H9 (cell line): ENCODE results near the gene IREB2. TPM values are rescaled to one million over a fixed set of nuclear protein-coding genes. Genes with fewer than 3 reads are reported as not detected.

ENCODE experiments used
- DNase-seq: peaks from one replicate; pipeline ENCODE4 v3.0.0-alpha.2; 2017
- H2AFZ ChIP-seq: one replicate; pipeline ENCODE4 v1.6.1; 2013; ENCODE audit warnings: mild to moderate bottlenecking, low read length, control low read depth, moderate library complexity
- H2AK5ac ChIP-seq: 2 replicates; pipeline ENCODE4 v1.6.1; 2013; ENCODE audit warnings: low read length, control low read depth, mixed read lengths; ENCODE audit not compliant: insufficient read length
- H2BK120ac ChIP-seq: one replicate; pipeline ENCODE4 v1.6.1; 2013; ENCODE audit warnings: low read depth, mild to moderate bottlenecking, low read length, control low read depth, inconsistent platforms; ENCODE audit not compliant: poor library complexity, severe bottlenecking
- H2BK12ac ChIP-seq: 2 replicates; pipeline ENCODE4 v1.6.1; 2013; ENCODE audit warnings: low read length, control low read depth, mixed read lengths, low read depth; ENCODE audit not compliant: insufficient read length
- H2BK15ac ChIP-seq: 2 replicates; pipeline ENCODE4 v1.6.1; 2013; ENCODE audit warnings: low read depth, low read length, control low read depth
- H2BK20ac ChIP-seq: one replicate; pipeline ENCODE4 v1.6.1; 2013; ENCODE audit warnings: low read depth, mild to moderate bottlenecking, low read length, control low read depth, inconsistent platforms; ENCODE audit not compliant: poor library complexity, severe bottlenecking
- H2BK5ac ChIP-seq: 2 replicates; pipeline ENCODE4 v1.6.1; 2013; ENCODE audit warnings: low read length, control low read depth, mixed read lengths; ENCODE audit not compliant: insufficient read length
- H3K14ac ChIP-seq: 2 replicates; pipeline ENCODE4 v1.6.1; 2013; ENCODE audit warnings: low read length, control low read depth; ENCODE audit not compliant: insufficient read depth
- H3K18ac ChIP-seq: 2 replicates; pipeline ENCODE4 v1.6.1; 2013; ENCODE audit warnings: low read depth, mild to moderate bottlenecking, mixed read lengths, low read length, control low read depth; ENCODE audit not compliant: insufficient read length
- H3K23ac ChIP-seq: 2 replicates; pipeline ENCODE4 v1.6.1; 2013; ENCODE audit warnings: low read length, control low read depth, mixed read lengths, low read depth; ENCODE audit not compliant: insufficient read length
- H3K23me2 ChIP-seq: 2 replicates; pipeline ENCODE4 v1.6.1; 2013; ENCODE audit warnings: low read depth, mild to moderate bottlenecking, mixed read lengths, low read length, control low read depth; ENCODE audit not compliant: insufficient read length, poor library complexity, severe bottlenecking
- H3K27ac ChIP-seq: 2 replicates; pipeline ENCODE4 v1.5.1; 2013; ENCODE audit warnings: low read length, control low read depth, mixed read lengths, low read depth; ENCODE audit not compliant: insufficient read length
- H3K27me3 ChIP-seq: 2 replicates; pipeline ENCODE4 v1.6.1; 2013; ENCODE audit warnings: low read length, control low read depth, inconsistent platforms; ENCODE audit not compliant: insufficient read depth
- H3K4ac ChIP-seq: 2 replicates; pipeline ENCODE4 v1.6.1; 2013; ENCODE audit warnings: low read depth, mild to moderate bottlenecking, control low read depth, inconsistent platforms, low read length, moderate library complexity
- H3K4me1 ChIP-seq: 2 replicates; pipeline ENCODE4 v1.6.1; 2013; ENCODE audit warnings: low read length, control low read depth, inconsistent platforms; ENCODE audit not compliant: insufficient read depth
- H3K4me2 ChIP-seq: 2 replicates; pipeline ENCODE4 v1.6.1; 2013; ENCODE audit warnings: low read length, control low read depth, mixed read lengths; ENCODE audit not compliant: insufficient read length, insufficient read depth
- H3K56ac ChIP-seq: 2 replicates; pipeline ENCODE4 v1.6.1; 2013; ENCODE audit warnings: low read depth, mild to moderate bottlenecking, mixed read lengths, low read length, control low read depth; ENCODE audit not compliant: insufficient read length
- H3K79me1 ChIP-seq: 2 replicates; pipeline ENCODE4 v1.6.1; 2013; ENCODE audit warnings: low read depth, mild to moderate bottlenecking, moderate library complexity, low read length, control low read depth, inconsistent platforms; ENCODE audit not compliant: insufficient read depth, poor library complexity, severe bottlenecking
- H3K79me2 ChIP-seq: 2 replicates; pipeline ENCODE4 v1.6.1; 2013; ENCODE audit warnings: low read length, control low read depth, inconsistent platforms; ENCODE audit not compliant: insufficient read depth
- H3K9ac ChIP-seq: 2 replicates; pipeline ENCODE4 v1.6.1; 2013; ENCODE audit warnings: low read length, control low read depth, mixed read lengths; ENCODE audit not compliant: insufficient read length; ENCODE audit errors: extremely low read depth
- H3K9me3 ChIP-seq: one replicate; pipeline ENCODE4 v1.6.1; 2013; ENCODE audit warnings: low read depth, low read length, inconsistent platforms; ENCODE audit not compliant: control insufficient read depth
- H3T11ph ChIP-seq: one replicate; pipeline ENCODE4 v1.6.1; 2013; ENCODE audit warnings: mild to moderate bottlenecking, low read length, control low read depth, inconsistent platforms
- H4K20me1 ChIP-seq: one replicate; pipeline ENCODE4 v1.6.1; 2013; ENCODE audit not compliant: control insufficient read depth, insufficient read length, insufficient read depth
- H4K5ac ChIP-seq: 2 replicates; pipeline ENCODE4 v1.6.1; 2013; ENCODE audit warnings: low read depth, mild to moderate bottlenecking, mixed read lengths, low read length, control low read depth; ENCODE audit not compliant: insufficient read length
- H4K8ac ChIP-seq: replicated peaks from 2 replicates; pipeline ENCODE4 v1.6.1; 2013; ENCODE audit warnings: low read length, control low read depth, mixed read lengths, low read depth; ENCODE audit not compliant: insufficient read length
- H4K91ac ChIP-seq: 2 replicates; pipeline ENCODE4 v1.6.1; 2013; ENCODE audit warnings: low read depth, mild to moderate bottlenecking, moderate library complexity, mixed read lengths, low read length, control low read depth; ENCODE audit not compliant: insufficient read length
- H3K27ac Mint-ChIP-seq, 3 experiments: 2 replicates in 2 of 3; 3 replicates in 1 of 3; pipeline ENCODE4 v1.8.0; 2020 to 2021; ENCODE audit warnings: mixed read lengths in 3 of 3, mild to moderate bottlenecking in 1 of 3, moderate library complexity in 1 of 3
- H3K27me3 Mint-ChIP-seq: 2 replicates; pipeline ENCODE4 v1.8.0; 2021; ENCODE audit warnings: low read depth, mild to moderate bottlenecking, moderate library complexity, mixed read lengths
- H3K36me3 Mint-ChIP-seq, 3 experiments: 2 replicates in 2 of 3; 3 replicates in 1 of 3; pipeline ENCODE4 v1.8.0; 2020 to 2021; ENCODE audit warnings: low read depth in 3 of 3, mixed read lengths in 3 of 3; ENCODE audit not compliant: insufficient read depth in 1 of 3
- H3K4me1 Mint-ChIP-seq, 2 experiments: 2 replicates each; pipeline ENCODE4 v1.8.0; 2020; ENCODE audit warnings: mixed read lengths in 2 of 2
- H3K4me3 Mint-ChIP-seq, 2 experiments: 2 replicates in 1 of 2; 3 replicates in 1 of 2; pipeline ENCODE4 v1.8.0; 2020 to 2021; ENCODE audit warnings: mild to moderate bottlenecking in 2 of 2, mixed read lengths in 2 of 2, moderate library complexity in 1 of 2
- H3K9me3 Mint-ChIP-seq, 2 experiments: 2 replicates in 1 of 2; 3 replicates in 1 of 2; pipeline ENCODE4 v1.8.0; 2020; ENCODE audit warnings: mild to moderate bottlenecking in 2 of 2, mixed read lengths in 2 of 2, moderate library complexity in 1 of 2
- CTCF ChIP-seq: fragments of 200-600 bp; sonication (generic); conservative IDR thresholded peaks from 3 replicates; pipeline ENCODE4 v1.8.0; 2021; ENCODE audit warnings: antibody characterized with exemption, mild to moderate bottlenecking
- WGBS: extraction: QIAGEN DNeasy Blood & Tissue Kit; methylation state at CpG from one replicate; pipeline ENCODE4 v1.1.7; 2013; ENCODE audit warnings: missing lambda C conversion rate, low lambda C conversion rate, mixed read lengths; ENCODE audit not compliant: insufficient read length; ENCODE audit errors: extremely low coverage; 5-methylcytosine and 5-hydroxymethylcytosine counted together
- total RNA-seq: library from RNA; stranded (reverse); gene quantifications from 2 replicates; pipeline ENCODE4 v1.2.1, GENCODE V29; 2021

Gene IREB2
- total RNA-seq, 1 experiment from 2014 or later: 87.6 TPM

GRCh38 chr15:78541744-78542034 is 103.7 kb downstream of the IREB2 start:
- no peaks in the 10 kb centered on the region for H3K9me3 ChIP-seq
- H3K14ac ChIP-seq: no peak overlapping the region
- H3K36me3 Mint-ChIP-seq: peaks cover 21 to 46% (median 45%) of the 10 kb centered on the region in 3 experiments; a peak in 6 of 7 replicates
- no peak overlapping the region for H3K56ac ChIP-seq
- H3K27me3 Mint-ChIP-seq: no peaks in the 10 kb centered on the region
- no peak overlapping the region for H4K8ac ChIP-seq
- H3K4me1 ChIP-seq: no peaks in the 10 kb centered on the region
- peaks cover 10% of the 10 kb centered on the region for H3K23me2 ChIP-seq
- H2BK5ac ChIP-seq: no peak overlapping the region
- H3K4me3 Mint-ChIP-seq: peak overlapping the region; percentile 94 to 99
- H3K27ac ChIP-seq: no peak overlapping the region
- peaks cover 7% of the 10 kb centered on the region; the same call in 1 of the 2 replicates for H3K79me2 ChIP-seq
- H4K20me1 ChIP-seq: no peaks in the 10 kb centered on the region
- no peak overlapping the region for H3K4ac ChIP-seq
- no peak overlapping the region for H2BK20ac ChIP-seq
- H3K23ac ChIP-seq: no peak overlapping the region
- H3K9ac ChIP-seq: peak overlapping the region; percentile 98
- no peak overlapping the region for H2AK5ac ChIP-seq
- no peak overlapping the region for H4K91ac ChIP-seq
- no peaks in the 10 kb centered on the region; a peak in 1 of 5 replicates for H3K9me3 Mint-ChIP-seq
- no peak overlapping the region for H3K18ac ChIP-seq
- no peak overlapping the region for H2BK15ac ChIP-seq
- H2BK120ac ChIP-seq: no peak overlapping the region
- H3K27me3 ChIP-seq: no peaks in the 10 kb centered on the region
- H2AFZ ChIP-seq: no peak overlapping the region
- H3K27ac Mint-ChIP-seq: no peak overlapping the region; a peak in 2 of 7 replicates
- peak overlapping the region; percentile 97 for H3K4me2 ChIP-seq
- H3T11ph ChIP-seq: no peak overlapping the region
- H3K79me1 ChIP-seq: peaks cover 3% of the 10 kb centered on the region
- no CpG with 5 or more reads among the region's 1 CpG for WGBS
- peaks cover 5 to 15% of the 10 kb centered on the region in 2 experiments for H3K4me1 Mint-ChIP-seq
- no peak overlapping the region for H2BK12ac ChIP-seq
- H4K5ac ChIP-seq: no peak overlapping the region
- TF ChIP-seq CTCF: no peak
- DNase-seq: no peak
